Measurements from ENCODE around the gene FBXO47.
"Not testable (repeated sequence)": the region's sequence is repeated elsewhere in the genome, so short reads cannot be mapped to it uniquely, and the experiment has no call there.

FBXO47 gene

DNA sequence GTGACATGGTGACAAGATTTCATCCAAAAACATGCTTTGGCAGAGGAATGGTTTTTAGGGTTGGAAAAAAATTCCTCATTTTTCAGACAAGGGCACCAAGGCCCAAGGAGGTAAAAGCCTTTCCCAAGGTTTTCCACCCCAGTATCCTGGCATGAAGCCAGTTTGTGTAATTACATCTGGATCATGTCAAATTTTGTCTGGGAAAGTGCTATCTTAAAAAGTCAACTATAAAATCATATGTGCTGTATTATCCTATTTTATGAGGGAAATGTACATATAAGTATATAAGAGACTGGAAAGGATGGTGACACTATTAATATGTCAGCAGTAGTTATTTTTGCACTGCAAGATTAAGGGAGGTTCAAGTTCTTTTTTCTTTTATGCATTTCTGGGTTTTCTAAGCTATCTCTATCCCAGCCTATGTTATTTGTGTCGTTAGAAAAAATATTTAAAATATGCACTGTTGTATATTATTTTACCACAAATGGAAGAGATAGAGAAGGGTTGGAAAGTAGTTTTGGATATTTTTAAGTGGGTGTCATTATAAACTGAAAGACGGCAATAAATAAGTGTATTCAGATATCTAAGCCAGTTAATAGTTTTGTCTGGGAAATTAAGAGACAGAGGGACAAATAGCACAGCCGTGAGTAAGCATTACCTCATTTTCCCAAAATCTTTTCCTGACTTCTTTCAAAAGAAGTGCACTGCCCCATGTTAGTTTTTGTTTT, 13.5 kb upstream of the FBXO47 start:
- no peak for DNase-seq (ENCODE audit: low read depth in 2 of 2)

GRCh38 chr17:38978180-38978579, 11.0 kb upstream of the FBXO47 start:
- no peak for DNase-seq (ENCODE audit: low read depth in 2 of 2)

GRCh38 chr17:38976187-38976551, 9.0 kb upstream of the FBXO47 start:
- DNase-seq (ENCODE audit: low read depth in 2 of 2) = not testable (repeated sequence)

- DNase-seq (ENCODE audit: low read depth in 2 of 2) = no peak
Observed at GRCh38 chr17:38970804-38971203, 3.6 kb upstream of the FBXO47 start.

DNA sequence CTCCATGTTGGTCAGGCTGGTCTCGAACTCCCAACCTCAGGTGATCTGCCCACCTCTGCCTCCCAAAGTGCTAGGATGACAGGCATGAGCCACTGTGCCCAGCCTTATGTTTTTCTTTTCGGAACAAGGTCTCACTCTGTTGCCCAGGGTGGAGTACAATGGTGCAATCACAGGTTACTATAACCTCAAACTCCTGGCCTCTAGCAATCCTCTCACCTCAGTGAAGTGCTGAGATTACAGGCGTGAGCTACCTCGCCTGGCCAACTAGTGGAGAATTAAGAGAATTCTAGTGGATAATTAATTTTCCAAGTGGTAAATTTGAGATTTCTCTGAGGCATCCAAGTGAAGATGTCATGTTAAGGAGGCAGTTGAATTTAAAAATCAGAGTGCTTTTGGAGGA, 2.9 kb upstream of the FBXO47 start:
- no peak for DNase-seq (ENCODE audit: low read depth in 2 of 2)

- no peak for DNase-seq (ENCODE audit: low read depth in 2 of 2)
Observed at GRCh38 chr17:38969281-38969680, 2.1 kb upstream of the FBXO47 start.

- DNase-seq (ENCODE audit: low read depth in 2 of 2) = no peak
Observed at GRCh38 chr17:38961413-38961812, 5.8 kb downstream of the FBXO47 start.

DNA sequence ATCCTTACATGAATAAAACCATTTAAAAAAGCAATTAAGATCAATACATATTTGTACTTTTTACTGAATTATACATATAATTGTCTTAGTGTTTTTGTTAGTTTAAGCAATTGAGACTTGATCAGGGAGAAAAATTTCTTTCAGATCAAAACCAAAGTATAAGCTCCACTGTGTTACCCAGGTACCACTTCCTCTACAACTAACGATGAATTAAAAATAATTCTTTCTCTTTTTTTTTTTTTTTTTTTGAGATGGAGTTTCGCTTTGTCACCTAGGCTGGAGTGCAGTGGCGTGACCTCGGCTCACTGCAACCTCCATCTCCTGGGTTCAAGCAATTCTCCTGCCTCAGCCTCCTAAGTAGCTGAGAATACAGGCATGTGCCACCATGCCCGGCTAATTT, 6.8 kb downstream of the FBXO47 start:
- DNase-seq (ENCODE audit: low read depth in 2 of 2) = no peak

GRCh38 chr17:38959508-38959907, 7.7 kb downstream of the FBXO47 start:
- no peak for DNase-seq (ENCODE audit: low read depth in 2 of 2)

GRCh38 chr17:38958756-38959155, 8.4 kb downstream of the FBXO47 start:
- DNase-seq (ENCODE audit: low read depth in 2 of 2) = no peak

GRCh38 chr17:38958326-38958725, 8.9 kb downstream of the FBXO47 start:
- DNase-seq (ENCODE audit: low read depth in 2 of 2) = no peak

GRCh38 chr17:38953800-38954199, 13.4 kb downstream of the FBXO47 start:
- not testable (repeated sequence) for DNase-seq (ENCODE audit: low read depth in 2 of 2)

DNA sequence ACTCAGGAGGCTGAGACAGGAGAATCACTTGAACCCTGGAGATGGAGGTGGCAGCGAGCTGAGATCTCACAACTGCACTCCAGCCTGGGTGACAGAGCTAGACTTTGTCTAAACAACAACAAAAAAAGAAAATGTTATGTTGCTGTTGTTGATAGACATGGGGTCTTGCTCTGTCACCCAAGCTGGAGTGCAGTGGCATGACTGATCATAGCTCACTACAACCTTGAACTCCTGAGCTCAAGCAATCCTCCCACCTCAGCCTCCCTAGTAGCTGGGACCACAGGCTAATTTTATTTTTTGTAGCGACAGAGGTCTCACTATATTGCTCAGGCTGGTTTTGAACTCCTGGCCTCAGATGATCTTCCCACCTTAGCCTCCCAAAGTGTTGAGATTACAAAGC, 20.0 kb downstream of the FBXO47 start:
- DNase-seq (ENCODE audit: low read depth in 2 of 2) = no peak

- no peak for DNase-seq (ENCODE audit: low read depth in 2 of 2)
Observed at GRCh38 chr17:38943607-38944006, 23.6 kb downstream of the FBXO47 start.

DNA sequence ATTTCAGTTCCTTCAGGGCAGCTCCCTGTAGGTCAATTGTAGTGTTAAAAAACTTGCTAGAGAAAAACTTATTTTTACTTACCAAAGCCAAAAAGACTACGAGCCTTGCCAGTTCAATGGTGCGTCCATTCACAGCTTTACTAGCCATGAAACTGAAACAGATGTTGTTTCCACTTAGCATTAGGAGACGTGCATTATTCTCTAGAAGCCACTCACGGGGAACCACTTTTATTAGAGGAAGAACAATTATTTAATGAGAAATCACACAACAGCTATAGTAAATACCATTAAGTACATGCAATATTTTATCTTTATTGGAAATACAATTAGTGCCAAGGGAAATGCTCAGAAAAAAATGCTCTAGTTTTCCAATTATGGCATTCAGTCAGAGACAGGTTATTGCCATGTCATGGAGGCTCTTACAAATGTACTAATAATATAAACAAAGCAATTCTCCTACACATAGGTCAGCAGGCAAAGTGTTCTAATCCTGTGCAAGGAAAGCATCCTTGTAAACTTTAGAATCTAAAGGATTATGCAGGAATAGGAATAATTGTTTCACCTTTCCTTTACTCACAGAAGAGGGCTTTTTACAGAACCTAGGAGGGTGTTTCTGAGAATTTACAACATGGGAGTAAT, 24.4 kb downstream of the FBXO47 start:
- no peak for DNase-seq (ENCODE audit: low read depth in 2 of 2)

DNA sequence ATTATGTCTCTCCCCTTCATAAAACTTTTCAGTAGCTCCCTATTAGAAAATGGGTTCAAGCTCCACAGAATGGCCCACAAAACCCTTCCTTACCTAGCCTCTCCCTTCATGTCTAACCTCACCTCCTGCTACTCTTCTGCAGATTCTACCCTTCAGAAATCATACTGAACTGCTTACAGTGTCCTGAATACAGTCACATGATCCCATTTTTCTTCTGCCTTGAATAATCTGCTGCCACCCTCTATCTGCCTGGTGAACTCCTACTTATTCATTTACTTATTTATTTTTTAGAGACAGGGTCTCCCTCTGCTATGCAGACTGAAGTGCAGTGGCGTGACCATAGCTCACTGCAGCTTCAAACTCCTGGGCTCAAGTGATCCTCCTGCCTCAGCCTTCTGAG, 26.8 kb downstream of the FBXO47 start:
- DNase-seq (ENCODE audit: low read depth in 2 of 2) = no peak

DNA sequence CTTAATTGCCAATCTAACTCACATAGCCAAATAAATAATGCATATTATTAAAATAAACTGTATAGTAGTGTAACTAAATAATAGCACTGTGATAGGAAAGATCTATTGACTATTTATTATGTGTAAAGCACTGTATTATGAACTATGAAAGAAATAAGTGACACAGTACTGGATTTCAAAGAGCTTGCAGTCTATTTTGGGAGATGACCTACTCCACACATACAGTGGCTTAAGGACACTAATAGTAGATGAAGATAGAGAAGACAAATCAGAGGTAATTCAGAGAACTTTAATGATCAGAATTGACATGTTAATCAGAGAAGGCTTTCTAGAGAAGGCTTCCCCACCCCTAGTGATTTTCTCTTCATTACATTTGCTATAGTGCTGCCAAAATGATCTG, 27.2 kb downstream of the FBXO47 start:
- DNase-seq (ENCODE audit: low read depth in 2 of 2) = no peak

DNA sequence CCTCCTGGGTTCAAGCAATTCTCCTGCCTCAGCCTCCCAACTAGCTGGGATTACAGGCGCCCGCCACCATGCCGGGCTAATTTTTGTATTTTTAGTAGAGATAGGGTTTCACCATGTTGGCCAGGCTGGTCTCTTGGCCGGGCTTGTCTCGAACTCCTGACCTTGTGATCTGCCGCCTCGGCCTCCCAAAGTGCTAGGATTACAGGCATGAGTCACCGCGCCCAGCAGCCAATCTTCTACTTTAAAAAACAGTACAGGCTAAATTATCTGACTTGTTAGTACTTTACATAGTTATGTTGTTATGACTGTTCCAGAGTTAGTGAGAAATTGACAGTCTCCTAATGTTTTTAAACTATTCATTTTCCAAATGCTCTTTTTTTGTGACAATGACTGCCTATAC, 33.2 kb downstream of the FBXO47 start:
- DNase-seq (ENCODE audit: low read depth in 2 of 2) = not testable (repeated sequence)

GRCh38 chr17:38930782-38931181, 36.4 kb downstream of the FBXO47 start:
- DNase-seq (ENCODE audit: low read depth in 2 of 2) = not testable (repeated sequence)

- DNase-seq (ENCODE audit: low read depth in 2 of 2) = no peak
Observed at GRCh38 chr17:38926293-38927070, 40.7 kb downstream of the FBXO47 start.

- DNase-seq (ENCODE audit: low read depth in 2 of 2) = peak in 1 of 2 donors; percentile 37
Observed at GRCh38 chr17:38925263-38925995, 41.8 kb downstream of the FBXO47 start, which contains the start of gene LASP1NB. Gene LASP1NB, plus strand, starts transcription at chr17:38925614.
